ENCODE results near the gene HDAC4.

- TF ChIP-seq REST (IDR thresholded peaks at IDR 0.05) (no peak), CTCF (IDR thresholded peaks at IDR 0.05; ENCODE audit: low read depth, low read length, missing input control) (no peak), TAF1 (conservative IDR thresholded peaks at IDR 0.05) (no peak)
Observed at GRCh38 chr2:239161711-239162140, 239.1 kb downstream of the HDAC4 start.
